HepG2 (cell line): Measurements from ENCODE around the gene ENO4. TPM values are rescaled to one million over a fixed set of nuclear protein-coding genes. Genes with fewer than 3 reads are reported as not detected.

ENCODE experiments used
- ATAC-seq: fragments of 200-7000 bp; cut with Tn5 transposase; 3 replicates; pipeline ENCODE4 v1.9.1; 2020; ENCODE audit warnings: mild to moderate bottlenecking, moderate library complexity
- BruUV-seq: library from RNA; stranded (reverse); fragments of 400-500 nt; replicated peaks from 2 replicates; lab custom pipeline; 2021; lab: Mats Ljungman, UMichigan
- CTCF ChIA-PET: fragments of 300-600 bp; formaldehyde crosslinking; extraction: SDS; loops from one replicate; lab custom pipeline; 2021; ENCODE audit warnings: low total read pairs, inconsistent platforms, low intra/inter-chr PET ratio; lab: Yijun Ruan, JAX
- POLR2A ChIA-PET: fragments of 350-600 bp; sonication (Branson Sonifier 250); formaldehyde crosslinking; loops from one replicate; lab custom pipeline; 2020; ENCODE audit warnings: antibody characterized with exemption, inconsistent platforms; lab: Yijun Ruan, JAX
- DNase-seq: peaks from one replicate; pipeline ENCODE4 v3.0.0-alpha.2; 2015; ENCODE audit warnings: low spot score
- FAIRE-seq: peaks from 3 replicates; lab custom pipeline; 2011; peaks lifted over from hg19 to GRCh38; lab: Jason Lieb, UNC
- H2AFZ ChIP-seq: one replicate; pipeline ENCODE4 v1.6.1; 2011; ENCODE audit warnings: low read length, inconsistent platforms
- H3K27ac ChIP-seq: fragments of 300-600 bp; 3 replicates; pipeline ENCODE4 v1.8.0; 2011; ENCODE audit warnings: mixed run types, mild to moderate bottlenecking, mixed read lengths, low read length, inconsistent platforms; ENCODE audit not compliant: insufficient read depth; ENCODE audit errors: extremely low read length
- H3K27me3 ChIP-seq, 2 experiments: fragments of 200-600 bp in 1 of 2; 2 replicates in 1 of 2; 3 replicates in 1 of 2; pipeline versions ENCODE4 v1.6.0 to v1.8.0; 2011; ENCODE audit warnings: low read length in 2 of 2, mild to moderate bottlenecking in 2 of 2, moderate library complexity in 2 of 2, inconsistent platforms in 1 of 2; ENCODE audit not compliant: insufficient read depth in 2 of 2, control insufficient read depth in 1 of 2
- H3K36me3 ChIP-seq, 2 experiments: fragments of 200-600 bp in 1 of 2; replicated peaks in 1 of 2; 2 replicates in 1 of 2; 3 replicates in 1 of 2; pipeline versions ENCODE4 v1.5.1 to v1.8.0; 2011; ENCODE audit warnings: low read length in 2 of 2, inconsistent platforms in 1 of 2; ENCODE audit not compliant: insufficient read depth in 2 of 2, control insufficient read depth in 1 of 2
- H3K4me1 ChIP-seq: 2 replicates; pipeline ENCODE4 v1.5.1; 2012; ENCODE audit warnings: low read length, inconsistent platforms; ENCODE audit not compliant: insufficient read depth
- H3K4me2 ChIP-seq: 2 replicates; pipeline ENCODE4 v1.6.0; 2011; ENCODE audit warnings: low read depth, low read length, inconsistent platforms
- H3K4me3 ChIP-seq, 3 experiments: fragments of 200-600 bp in 1 of 3; sonication (generic), shearing (Covaris generic) in 1 of 3; replicated peaks in 1 of 3; 2 replicates each; pipeline ENCODE4 v1.5.1; 2011 to 2016; ENCODE audit warnings: low read length in 3 of 3, inconsistent platforms in 2 of 3, low read depth in 2 of 3, mild to moderate bottlenecking in 2 of 3, control low read depth in 1 of 3, mixed read lengths in 1 of 3; ENCODE audit not compliant: insufficient read depth in 1 of 3
- H3K79me2 ChIP-seq: one replicate; pipeline ENCODE4 v1.6.1; 2011; ENCODE audit warnings: low read length, inconsistent platforms; ENCODE audit not compliant: insufficient read depth
- H3K9ac ChIP-seq: 2 replicates; pipeline ENCODE4 v1.6.0; 2011; ENCODE audit warnings: mild to moderate bottlenecking, low read depth, low read length, inconsistent platforms; ENCODE audit not compliant: insufficient read depth
- H3K9me3 ChIP-seq: 2 replicates; pipeline ENCODE4 v1.5.1; 2012; ENCODE audit warnings: mild to moderate bottlenecking, low read length
- H4K20me1 ChIP-seq: 2 replicates; pipeline ENCODE4 v1.6.0; 2011; ENCODE audit warnings: inconsistent platforms, mild to moderate bottlenecking, low read length, moderate library complexity; ENCODE audit not compliant: insufficient read depth
- EP300 ChIP-seq, 3 experiments: sonication (generic) in 1 of 3; formaldehyde crosslinking in 1 of 3; IDR thresholded peaks; 2 replicates each; pipeline versions ENCODE4 v1.5.1 to v1.6.1; 2011 to 2020; ENCODE audit warnings: low read depth in 2 of 3, low read length in 2 of 3, borderline replicate concordance in 1 of 3, improper control_type of control experiment in 1 of 3, mild to moderate bottlenecking in 1 of 3, missing genetic modification reagents in 1 of 3, moderate library complexity in 1 of 3
- FOXM1 ChIP-seq: sonication (generic); formaldehyde crosslinking; IDR thresholded peaks from 2 replicates; pipeline ENCODE4 v1.5.0; 2020; ENCODE audit warnings: missing genetic modification reagents
- HMG20B ChIP-seq: conservative IDR thresholded peaks from 2 replicates; pipeline ENCODE4 v1.6.1; 2016; ENCODE audit warnings: missing genetic modification reagents, missing compliant biosample characterization
- MIER3 ChIP-seq: IDR thresholded peaks from 2 replicates; pipeline ENCODE4 v1.6.1; 2016; ENCODE audit warnings: missing compliant biosample characterization, borderline replicate concordance
- MIXL1 ChIP-seq: IDR thresholded peaks from 2 replicates; pipeline ENCODE4 v1.6.1; 2016
- PATZ1 ChIP-seq: sonication (generic); formaldehyde crosslinking; IDR thresholded peaks from 2 replicates; pipeline ENCODE4 v1.4.0; 2020; ENCODE audit warnings: missing genetic modification reagents
- POLR2AphosphoS2 ChIP-seq: IDR thresholded peaks from 2 replicates; pipeline ENCODE4 v1.6.1; 2011; ENCODE audit warnings: low read depth, low read length, improper control_type of control experiment
- SAP130 ChIP-seq: IDR thresholded peaks from 2 replicates; pipeline ENCODE4 v1.6.1; 2016; ENCODE audit warnings: low read depth
- SIX1 ChIP-seq: sonication (generic); formaldehyde crosslinking; IDR thresholded peaks from 2 replicates; pipeline ENCODE4 v1.4.0; 2020; ENCODE audit warnings: missing genetic modification reagents, borderline replicate concordance
- STAT6 ChIP-seq: sonication (generic); formaldehyde crosslinking; IDR thresholded peaks from 2 replicates; pipeline ENCODE4 v1.4.0; 2020; ENCODE audit warnings: missing genetic modification reagents, mild to moderate bottlenecking, borderline replicate concordance
- ZMYM4 ChIP-seq: sonication (generic); formaldehyde crosslinking; IDR thresholded peaks from 2 replicates; pipeline ENCODE4 v1.8.1; 2023; ENCODE audit warnings: mild to moderate bottlenecking, missing genetic modification reagents
- ZNF343 ChIP-seq: sonication (generic); formaldehyde crosslinking; IDR thresholded peaks from 2 replicates; pipeline ENCODE4 v1.4.0; 2020; ENCODE audit warnings: mild to moderate bottlenecking, missing genetic modification reagents
- ZNF75D ChIP-seq: sonication (generic); formaldehyde crosslinking; IDR thresholded peaks from 2 replicates; pipeline ENCODE4 v1.8.1; 2023; ENCODE audit warnings: missing genetic modification reagents, mild to moderate bottlenecking, borderline replicate concordance
- ZNF816 ChIP-seq: sonication (generic); formaldehyde crosslinking; IDR thresholded peaks from 2 replicates; pipeline ENCODE4 v1.8.0; 2022; ENCODE audit warnings: missing genetic modification reagents, mild to moderate bottlenecking, borderline replicate concordance
- ZSCAN30 ChIP-seq: sonication (generic); formaldehyde crosslinking; IDR thresholded peaks from 2 replicates; pipeline ENCODE4 v1.5.0; 2020; ENCODE audit warnings: mild to moderate bottlenecking, missing genetic modification reagents
- ZUFSP ChIP-seq: sonication (generic); formaldehyde crosslinking; IDR thresholded peaks from 2 replicates; pipeline ENCODE4 v1.9.0; 2021; ENCODE audit warnings: missing genetic modification reagents, mild to moderate bottlenecking, borderline replicate concordance
- WGBS: methylation state at CpG from one replicate; pipeline ENCODE4 v1.1.6; 2017; ENCODE audit warnings: low lambda C conversion rate; 5-methylcytosine and 5-hydroxymethylcytosine counted together
- in situ Hi-C: cut with HindIII; loops from 2 replicates; pipeline ENCODE4 v1.10.0; 2017; ENCODE audit warnings: low pct_unique_long_range_greater_than_20kb; ENCODE audit not compliant: extremely low pct_ligation_motif_present
- intact Hi-C: fragments of 100-400 bp; cut with micrococcal nuclease; formaldehyde crosslinking; loops from one replicate; pipeline ENCODE4 v1.10.0; 2022; ENCODE audit not compliant: unreplicated experiment
- polyA plus RNA-seq, 8 experiments: library from polyadenylated mRNA; depleted of rRNA in 3 of 8; stranded (reverse) in 7 of 8; unstranded in 1 of 8; fragments of >200 nt; fragmentation: Illumina TruSeq in 4 of 8; extraction: Trizol in 4 of 8; gene quantifications; 2 replicates each; pipeline versions ENCODE4 v1.2.1 to v1.2.3, GENCODE V29; 2011 to 2016; ENCODE audit warnings: low read depth in 4 of 8, missing spikeins in 1 of 8, mixed read lengths in 1 of 8; ENCODE audit not compliant: insufficient read depth in 1 of 8
- total RNA-seq, 5 experiments: library from RNA; depleted of rRNA; stranded (reverse); fragments of >200 nt; fragmentation: Illumina TruSeq; extraction: Trizol; gene quantifications; 2 replicates each; pipeline ENCODE4 v1.2.3, GENCODE V29; 2016; ENCODE audit warnings: low read depth in 1 of 5

ENO4 gene
- total and polyA plus RNA-seq, 2 of the 13 experiments (the other 11 are each of a cell fraction or from before 2014, with no cell fraction given), result not detected

GRCh38 chr10:116825901-116826300 is 23.4 kb upstream of the ENO4 start (continued):
- TF ChIP-seq PATZ1, result no peak
- TF ChIP-seq ZNF75D (CRISPR knock-in tag), result no peak
- TF ChIP-seq SIX1 (CRISPR knock-in tag), result no peak
- TF ChIP-seq POLR2AphosphoS2, result no peak
- TF ChIP-seq ZMYM4 (CRISPR knock-in tag), result no peak

GRCh38 chr10:116826803-116827202 is 22.5 kb upstream of the ENO4 start:
- H3K4me1 ChIP-seq, result no peaks in the 10 kb centered on the region
- 66% methylated on average over 7 of the region's 7 CpGs for WGBS
- intact Hi-C loops (no loop called here), in situ Hi-C loops (no loop called here)
- no peak overlapping the region for H3K9ac ChIP-seq
- no peak for DNase-seq
- BruUV-seq, result no TSS peak
- no peaks in the 10 kb centered on the region for H3K36me3 ChIP-seq
- no peak overlapping the region for H3K27ac ChIP-seq
- no peaks in the 10 kb centered on the region for H3K9me3 ChIP-seq
- no peak overlapping the region for H3K4me3 ChIP-seq
- no peak for ATAC-seq
- peaks cover 0 to 1% of the 10 kb centered on the region in 2 experiments; a peak in 1 of 5 replicates for H3K27me3 ChIP-seq
- H3K4me2 ChIP-seq, result no peak overlapping the region
- POLR2A ChIA-PET, result no interaction called here
- FAIRE-seq, result no peak
- H2AFZ ChIP-seq, result no peak overlapping the region
- H3K79me2 ChIP-seq, result no peaks in the 10 kb centered on the region
- no peaks in the 10 kb centered on the region for H4K20me1 ChIP-seq
- CTCF ChIA-PET, result no interaction called here
- no peak for TF ChIP-seq ZNF343 (CRISPR knock-in tag)
- TF ChIP-seq MIXL1 (CRISPR knock-in tag), result no peak
- no peak for TF ChIP-seq POLR2AphosphoS2
- no peak for TF ChIP-seq EP300 (IDR thresholded peaks at IDR 0.05; ENCODE audit: low read depth in 2 of 2, low read length in 2 of 2)
- no peak for TF ChIP-seq EP300 (CRISPR knock-in tag; IDR thresholded peaks at IDR 0.05; ENCODE audit: borderline replicate concordance)
- TF ChIP-seq ZNF816 (CRISPR knock-in tag), result no peak
- TF ChIP-seq ZUFSP, result no peak
- no peak for TF ChIP-seq MIER3 (CRISPR knock-in tag)
- no peak for TF ChIP-seq HMG20B
- no peak for TF ChIP-seq ZSCAN30
- TF ChIP-seq SAP130 (CRISPR knock-in tag), result no peak
- TF ChIP-seq STAT6, result no peak
- TF ChIP-seq FOXM1 (CRISPR knock-in tag), result no peak
